ENCODE results near the gene GRM1.

GRM1 gene

DNA sequence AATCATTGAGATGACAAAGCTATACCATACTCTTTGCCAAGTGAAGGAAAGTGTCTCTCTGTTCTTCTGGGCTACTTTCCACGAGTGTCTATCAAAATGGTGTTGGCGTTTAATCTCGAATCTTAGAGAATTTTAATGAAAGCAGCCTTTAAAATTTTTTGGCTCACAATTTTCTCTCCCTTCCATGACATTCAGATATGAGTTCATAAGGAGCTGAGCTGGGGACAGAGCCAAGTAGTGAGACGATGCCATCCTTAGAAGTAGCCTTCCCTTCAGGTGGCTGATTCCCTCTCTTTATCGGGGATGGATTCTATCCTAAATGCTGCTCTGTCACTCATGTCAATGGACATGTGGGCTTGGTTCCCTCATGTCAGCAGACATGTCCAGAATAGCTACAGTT, 132.8 kb downstream of the GRM1 start:
- no peak for DNase-seq (ENCODE audit: low read depth)
- TF ChIP-seq, protein P1, sequence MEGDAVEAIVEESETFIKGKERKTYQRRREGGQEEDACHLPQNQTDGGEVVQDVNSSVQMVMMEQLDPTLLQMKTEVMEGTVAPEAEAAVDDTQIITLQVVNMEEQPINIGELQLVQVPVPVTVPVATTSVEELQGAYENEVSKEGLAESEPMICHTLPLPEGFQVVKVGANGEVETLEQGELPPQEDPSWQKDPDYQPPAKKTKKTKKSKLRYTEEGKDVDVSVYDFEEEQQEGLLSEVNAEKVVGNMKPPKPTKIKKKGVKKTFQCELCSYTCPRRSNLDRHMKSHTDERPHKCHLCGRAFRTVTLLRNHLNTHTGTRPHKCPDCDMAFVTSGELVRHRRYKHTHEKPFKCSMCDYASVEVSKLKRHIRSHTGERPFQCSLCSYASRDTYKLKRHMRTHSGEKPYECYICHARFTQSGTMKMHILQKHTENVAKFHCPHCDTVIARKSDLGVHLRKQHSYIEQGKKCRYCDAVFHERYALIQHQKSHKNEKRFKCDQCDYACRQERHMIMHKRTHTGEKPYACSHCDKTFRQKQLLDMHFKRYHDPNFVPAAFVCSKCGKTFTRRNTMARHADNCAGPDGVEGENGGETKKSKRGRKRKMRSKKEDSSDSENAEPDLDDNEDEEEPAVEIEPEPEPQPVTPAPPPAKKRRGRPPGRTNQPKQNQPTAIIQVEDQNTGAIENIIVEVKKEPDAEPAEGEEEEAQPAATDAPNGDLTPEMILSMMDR (IDR thresholded peaks at IDR 0.05; ENCODE audit: control insufficient read depth, insufficient read depth, low read depth, low read length, missing control alignments), result no peak
- H3K4me3 ChIP-seq (ENCODE audit: control insufficient read depth, low read depth, low read length), result no peak overlapping the region

DNA sequence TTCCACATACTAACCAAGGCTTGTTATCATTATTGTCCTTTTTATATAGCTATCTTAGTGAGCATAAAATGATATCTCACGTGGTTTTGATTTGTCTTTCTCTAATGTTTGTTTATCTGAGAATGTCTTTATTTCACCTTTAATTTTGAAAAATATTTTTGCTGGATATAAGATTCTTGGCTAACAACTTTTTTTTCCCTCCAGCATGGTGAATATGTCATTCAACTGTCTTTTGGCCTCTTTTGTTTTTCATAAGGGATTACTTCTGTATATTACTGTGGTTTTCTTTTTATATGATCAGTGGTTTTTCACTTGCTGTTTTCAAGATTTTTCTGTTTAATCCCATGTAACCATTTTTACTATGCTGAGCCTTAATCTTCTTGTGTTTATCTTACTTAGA, 141.0 kb downstream of the GRM1 start:
- TF ChIP-seq, protein P1 (IDR thresholded peaks at IDR 0.05; ENCODE audit: control insufficient read depth, insufficient read depth, low read depth, low read length, missing control alignments), result no peak
- no peak for DNase-seq (ENCODE audit: low read depth)
- H3K4me3 ChIP-seq (ENCODE audit: control insufficient read depth, low read depth, low read length), result no peak overlapping the region

DNA sequence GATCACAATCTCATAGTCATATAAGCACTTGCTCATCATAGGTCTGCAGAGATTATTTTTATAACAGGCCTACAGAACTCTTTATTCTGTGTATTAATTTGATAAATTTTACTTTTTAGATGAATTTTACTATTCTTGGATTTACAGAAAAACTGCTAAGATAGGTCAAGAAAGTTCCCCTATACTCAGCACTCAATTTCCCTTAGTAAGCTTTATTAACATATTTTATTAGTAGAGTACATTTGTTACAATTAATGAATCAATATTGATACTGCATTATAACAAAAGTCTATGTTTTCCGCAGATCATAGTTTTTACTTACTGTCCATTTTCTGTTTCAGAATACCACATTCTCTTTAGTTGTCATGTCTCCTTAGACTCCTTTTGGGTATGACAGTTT, 148.9 kb downstream of the GRM1 start:
- DNase-seq (ENCODE audit: low read depth), result no peak
- H3K4me3 ChIP-seq (ENCODE audit: control insufficient read depth, low read depth, low read length), result no peak overlapping the region
- TF ChIP-seq, protein P1 (IDR thresholded peaks at IDR 0.05; ENCODE audit: control insufficient read depth, insufficient read depth, low read depth, low read length, missing control alignments), result no peak

DNA sequence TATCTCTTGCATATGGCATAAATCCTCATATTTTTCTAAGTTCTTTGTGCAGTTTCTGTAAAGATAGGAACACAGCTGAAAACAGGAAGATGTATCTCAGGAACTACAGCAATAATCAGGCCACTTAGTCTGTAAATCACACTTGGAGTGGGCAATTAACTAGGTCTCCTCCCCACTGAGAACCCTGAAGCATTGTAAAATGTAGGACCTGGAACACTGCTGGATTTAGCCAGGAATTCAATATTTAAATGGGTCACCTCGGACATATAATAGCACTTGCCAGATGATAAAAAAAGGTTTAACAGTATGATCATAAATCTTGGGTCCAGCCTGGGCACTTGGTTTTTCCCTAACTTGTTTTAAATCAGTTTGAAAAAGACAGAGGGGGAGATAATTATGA, 155.0 kb downstream of the GRM1 start:
- H3K4me3 ChIP-seq (ENCODE audit: control insufficient read depth, low read depth, low read length), result no peak overlapping the region
- TF ChIP-seq, protein P1 (IDR thresholded peaks at IDR 0.05; ENCODE audit: control insufficient read depth, insufficient read depth, low read depth, low read length, missing control alignments), result no peak
- no peak for DNase-seq (ENCODE audit: low read depth)

DNA sequence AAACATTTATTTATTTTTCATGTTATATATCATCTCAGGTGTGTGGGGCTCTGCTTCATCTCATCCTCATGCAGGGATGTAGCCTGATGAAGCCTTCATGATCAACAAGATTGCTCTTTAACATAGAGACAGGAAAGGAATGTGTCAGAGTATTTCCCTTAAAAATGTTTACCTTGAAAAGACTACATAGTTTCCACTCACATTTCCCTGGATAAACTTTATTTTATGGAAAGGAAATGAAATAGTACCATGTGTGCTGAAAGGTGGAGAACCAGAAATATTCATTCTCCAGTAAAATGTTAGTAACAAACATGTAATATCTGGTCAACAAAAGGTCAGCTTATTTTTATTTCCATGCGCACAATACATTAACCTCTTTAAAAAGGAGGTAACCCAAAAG, 155.8 kb downstream of the GRM1 start:
- no peak for DNase-seq (ENCODE audit: low read depth)
- TF ChIP-seq, protein P1 (IDR thresholded peaks at IDR 0.05; ENCODE audit: control insufficient read depth, insufficient read depth, low read depth, low read length, missing control alignments), result no peak
- no peak overlapping the region for H3K4me3 ChIP-seq (ENCODE audit: control insufficient read depth, low read depth, low read length)

DNA sequence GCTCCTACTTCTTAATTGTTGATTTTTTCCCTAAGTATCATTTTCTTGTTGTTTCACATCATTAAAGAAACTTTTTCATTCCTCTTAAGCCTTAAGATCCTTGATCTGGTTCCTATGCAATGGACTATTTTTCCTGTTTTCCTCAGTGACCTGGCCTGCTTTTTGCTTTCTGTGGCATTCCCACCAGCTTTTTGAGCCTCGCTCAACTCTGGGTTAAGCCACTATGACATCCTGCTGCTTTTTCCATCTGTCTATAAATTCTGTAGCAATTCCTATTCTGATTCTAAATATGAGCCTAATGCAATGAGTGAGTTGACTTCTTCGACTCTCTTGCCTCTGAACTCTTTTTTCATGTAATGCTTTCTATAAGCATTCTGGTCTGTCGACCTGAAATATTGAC, 160.3 kb downstream of the GRM1 start:
- DNase-seq (ENCODE audit: low read depth), result no peak
- no peak overlapping the region for H3K4me3 ChIP-seq (ENCODE audit: control insufficient read depth, low read depth, low read length)
- TF ChIP-seq, protein P1 (IDR thresholded peaks at IDR 0.05; ENCODE audit: control insufficient read depth, insufficient read depth, low read depth, low read length, missing control alignments), result no peak

DNA sequence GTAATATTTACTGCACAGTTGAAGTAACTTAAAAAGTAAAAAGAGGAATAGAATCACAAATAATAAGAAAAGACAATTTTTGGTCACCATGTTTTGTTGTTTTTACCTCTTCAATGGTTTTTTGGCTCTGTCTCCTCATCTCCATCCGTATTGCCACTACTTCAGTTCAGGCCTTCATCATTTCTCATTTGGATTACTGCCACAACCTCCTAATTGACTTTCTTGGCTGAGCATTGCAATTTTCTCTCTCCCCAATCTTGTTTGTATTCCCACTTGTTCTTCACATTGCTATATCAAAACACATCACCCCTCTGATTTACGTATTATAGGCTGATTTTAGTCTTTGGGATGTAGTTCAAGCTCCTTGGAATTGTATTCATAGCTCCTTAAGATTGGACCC, 161.7 kb downstream of the GRM1 start:
- TF ChIP-seq, protein P1 (IDR thresholded peaks at IDR 0.05; ENCODE audit: control insufficient read depth, insufficient read depth, low read depth, low read length, missing control alignments), result no peak
- no peak for DNase-seq (ENCODE audit: low read depth)
- H3K4me3 ChIP-seq (ENCODE audit: control insufficient read depth, low read depth, low read length), result no peak overlapping the region
